GM18870 (cell line): ENCODE measurements around the gene PDE2A.
"Not testable (repeated sequence)": the region's sequence is repeated elsewhere in the genome, so short reads cannot be mapped to it uniquely, and the experiment has no call there.

Experiments used
- ATAC-seq: cut with Tn5 transposase; IDR thresholded peaks from one replicate; pipeline ENCODE4 v1.9.1; 2021; ENCODE audit warnings: moderate library complexity; ENCODE audit not compliant: unreplicated experiment

The PDE2A gene

GRCh38 chr11:72560864-72561263 lies 113.4 kb downstream of the PDE2A start:
- ATAC-seq: not testable (repeated sequence)

- no peak for ATAC-seq
These were observed 117.8 kb downstream of the PDE2A start for GRCh38 chr11:72556433-72556832.

GRCh38 chr11:72555014-72555522 lies 119.2 kb downstream of the PDE2A start:
- ATAC-seq: not testable (repeated sequence)

- no peak for ATAC-seq
These were observed 120.5 kb downstream of the PDE2A start for GRCh38 chr11:72553706-72554105.

GRCh38 chr11:72552399-72552910 lies 121.8 kb downstream of the PDE2A start:
- no peak for ATAC-seq

- no peak for ATAC-seq
These were observed 122.7 kb downstream of the PDE2A start for GRCh38 chr11:72551571-72551970.

GRCh38 chr11:72548463-72548862 lies 125.8 kb downstream of the PDE2A start:
- ATAC-seq: no peak

- no peak for ATAC-seq
These were observed 127.4 kb downstream of the PDE2A start for GRCh38 chr11:72546866-72547265.

GRCh38 chr11:72544589-72544988 lies 129.6 kb downstream of the PDE2A start:
- no peak for ATAC-seq

- ATAC-seq: no peak
These were observed 130.2 kb downstream of the PDE2A start for GRCh38 chr11:72543849-72544542.

- no peak for ATAC-seq
These were observed 132.8 kb downstream of the PDE2A start for GRCh38 chr11:72541257-72541974.

- no peak for ATAC-seq
These were observed 137.2 kb downstream of the PDE2A start for GRCh38 chr11:72537051-72537450.

- no peak for ATAC-seq
These were observed 139.1 kb downstream of the PDE2A start for GRCh38 chr11:72535194-72535547.

- no peak for ATAC-seq
These were observed 139.6 kb downstream of the PDE2A start for GRCh38 chr11:72534371-72535193.

- no peak for ATAC-seq
These were observed 145.2 kb downstream of the PDE2A start for GRCh38 chr11:72529068-72529467.

GRCh38 chr11:72528121-72528520 lies 146.1 kb downstream of the PDE2A start:
- ATAC-seq: no peak
